HG03521 (cell line): ENCODE measurements around the gene GMCL1.

Experiments used
- ATAC-seq: cut with Tn5 transposase; IDR thresholded peaks from one replicate; pipeline ENCODE4 v1.9.1; 2021; ENCODE audit warnings: mild to moderate bottlenecking, moderate library complexity; ENCODE audit not compliant: unreplicated experiment

Gene GMCL1

DNA sequence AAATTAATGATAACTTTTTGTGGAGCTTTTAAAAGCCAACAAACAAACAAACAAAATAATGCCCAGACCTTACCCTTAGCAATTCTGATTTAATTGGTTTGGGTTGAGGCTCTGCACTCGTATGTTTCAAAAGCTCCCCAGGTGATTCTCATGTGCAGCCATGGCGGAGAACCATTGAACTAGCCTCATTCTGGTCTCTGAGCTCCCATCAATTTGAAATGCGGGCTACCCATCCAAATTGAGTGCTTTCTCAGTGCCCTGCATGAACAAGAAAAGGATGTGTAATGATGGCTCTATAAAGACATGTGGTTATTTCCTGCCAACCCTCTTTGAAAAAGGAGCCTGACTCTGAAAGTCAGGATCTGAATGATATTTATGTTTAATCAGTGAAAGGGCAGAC is 93.7 kb downstream of the GMCL1 start:
- no peak for ATAC-seq

DNA sequence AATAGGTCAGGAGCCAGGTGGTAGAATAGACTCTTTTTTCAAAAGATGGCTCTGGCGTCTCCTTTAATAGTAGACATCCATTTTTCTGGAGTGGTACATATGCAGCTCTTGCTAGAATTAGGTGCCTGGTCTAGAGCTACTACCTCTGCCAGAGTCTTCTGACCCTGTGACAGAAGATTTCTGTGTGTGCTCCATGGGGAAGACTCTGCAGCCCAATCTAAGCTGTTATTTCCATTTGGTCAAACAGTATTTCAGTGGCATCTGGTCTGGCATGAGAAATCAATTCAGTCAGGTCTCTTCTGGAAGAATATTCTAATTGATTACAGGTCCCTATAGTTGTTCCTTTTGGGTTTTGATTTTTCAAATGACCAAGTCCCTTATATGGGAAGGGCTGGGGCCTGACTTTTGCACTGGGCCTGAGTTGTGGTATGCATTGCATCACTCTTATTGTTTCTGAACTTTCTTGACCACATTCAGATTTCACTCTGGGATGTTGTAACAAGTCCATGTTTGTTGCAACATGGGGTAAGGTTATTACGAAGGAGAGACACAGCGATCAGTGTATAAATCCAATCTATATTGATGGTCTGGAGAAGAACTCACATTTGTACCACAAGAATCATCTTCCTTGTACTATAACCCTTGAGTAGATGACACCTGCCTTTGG is 97.5 kb downstream of the GMCL1 start:
- ATAC-seq: no peak
